HL-60 (cell line): ENCODE results near the gene DLL3.

Experiments
- CTCF ChIP-seq: IDR thresholded peaks from one replicate; pipeline ENCODE4 v1.5.1; 2011; ENCODE audit warnings: low read length, control low read depth, inconsistent platforms; ENCODE audit not compliant: insufficient read depth
- POLR2AphosphoS5 ChIP-seq: IDR thresholded peaks from 2 replicates; pipeline ENCODE4 v1.6.1; 2012; ENCODE audit warnings: low read depth
- REST ChIP-seq: IDR thresholded peaks from 2 replicates; pipeline ENCODE4 v1.6.1; 2012; ENCODE audit warnings: low read depth; ENCODE audit not compliant: insufficient replicate concordance

- TF ChIP-seq REST = no peak
- TF ChIP-seq CTCF = no peak
- TF ChIP-seq POLR2AphosphoS5 = no peak
Observed at GRCh38 chr19:39509233-39509632, 10.5 kb downstream of the DLL3 start.
